ENCODE data around the gene CERS6. TPM values are rescaled to one million over a fixed set of nuclear protein-coding genes. Genes with fewer than 3 reads are reported as not detected.

The CERS6 gene
- polyA plus RNA-seq, 1 donor = 43.8 TPM

- H3K27me3 ChIP-seq (ENCODE audit: control insufficient read depth, insufficient read depth, low read length) = no peaks in the 10 kb centered on the region
- H3K4me1 ChIP-seq (ENCODE audit: control insufficient read depth, insufficient read depth, low read length) = no peaks in the 10 kb centered on the region
- no peak overlapping the region for H3K27ac ChIP-seq (ENCODE audit: low read length)
- no peaks in the 10 kb centered on the region for H3K9me3 ChIP-seq (ENCODE audit: control insufficient read depth, low read depth, low read length)
- no peaks in the 10 kb centered on the region for H3K36me3 ChIP-seq (ENCODE audit: control insufficient read depth, insufficient read depth, low read length)
- no peak for DNase-seq
- WGBS (ENCODE audit: insufficient coverage, low lambda C conversion rate) = 83% methylated on average over 1 of the region's 3 CpGs
- H3K4me3 ChIP-seq (ENCODE audit: low read length) = no peak overlapping the region
Measured at GRCh38 chr2:168428431-168428830, 27.6 kb upstream of the CERS6 start.

GRCh38 chr2:168429988-168430387 lies 26.1 kb upstream of the CERS6 start:
- WGBS (ENCODE audit: insufficient coverage, low lambda C conversion rate) = no CpG with 5 or more reads among the region's 6 CpGs
- Histone ChIP-seq H3K4me3 (ENCODE audit: low read length) (no peak overlapping the region), H3K4me1 (ENCODE audit: control insufficient read depth, insufficient read depth, low read length) (peaks cover 8% of the 10 kb centered on the region), H3K27ac (ENCODE audit: low read length) (no peak overlapping the region), H3K27me3 (ENCODE audit: control insufficient read depth, insufficient read depth, low read length) (no peaks in the 10 kb centered on the region), H3K36me3 (ENCODE audit: control insufficient read depth, insufficient read depth, low read length) (no peaks in the 10 kb centered on the region), H3K9me3 (ENCODE audit: control insufficient read depth, low read depth, low read length) (no peaks in the 10 kb centered on the region)
- DNase-seq = no peak

- no CpG with 5 or more reads among the region's 3 CpGs for WGBS (ENCODE audit: insufficient coverage, low lambda C conversion rate)
- DNase-seq = no peak
- H3K27me3 ChIP-seq (ENCODE audit: control insufficient read depth, insufficient read depth, low read length) = no peaks in the 10 kb centered on the region
Measured at GRCh38 chr2:168430431-168430830, 25.6 kb upstream of the CERS6 start.

GRCh38 chr2:168431301-168432024 lies 24.6 kb upstream of the CERS6 start:
- no peak overlapping the region for H3K4me3 ChIP-seq (ENCODE audit: low read length)
- WGBS (ENCODE audit: insufficient coverage, low lambda C conversion rate) = 89% methylated on average over 1 of the region's 1 CpG
- H3K27me3 ChIP-seq (ENCODE audit: control insufficient read depth, insufficient read depth, low read length) = no peaks in the 10 kb centered on the region
- H3K36me3 ChIP-seq (ENCODE audit: control insufficient read depth, insufficient read depth, low read length) = no peaks in the 10 kb centered on the region
- H3K27ac ChIP-seq (ENCODE audit: low read length) = no peak overlapping the region
- H3K9me3 ChIP-seq (ENCODE audit: control insufficient read depth, low read depth, low read length) = no peaks in the 10 kb centered on the region
- DNase-seq = no peak
- peaks cover 10% of the 10 kb centered on the region for H3K4me1 ChIP-seq (ENCODE audit: control insufficient read depth, insufficient read depth, low read length)

More at GRCh38 chr2:168430431-168430830, 25.6 kb upstream of the CERS6 start:
- H3K36me3 ChIP-seq (ENCODE audit: control insufficient read depth, insufficient read depth, low read length) = no peaks in the 10 kb centered on the region
- no peak overlapping the region for H3K4me3 ChIP-seq (ENCODE audit: low read length)
- peaks cover 10% of the 10 kb centered on the region for H3K4me1 ChIP-seq (ENCODE audit: control insufficient read depth, insufficient read depth, low read length)
- no peak overlapping the region for H3K27ac ChIP-seq (ENCODE audit: low read length)
- no peaks in the 10 kb centered on the region for H3K9me3 ChIP-seq (ENCODE audit: control insufficient read depth, low read depth, low read length)

- peaks cover 10% of the 10 kb centered on the region for H3K4me1 ChIP-seq (ENCODE audit: control insufficient read depth, insufficient read depth, low read length)
- H3K27ac ChIP-seq (ENCODE audit: low read length) = no peak overlapping the region
- no peaks in the 10 kb centered on the region for H3K27me3 ChIP-seq (ENCODE audit: control insufficient read depth, insufficient read depth, low read length)
- H3K4me3 ChIP-seq (ENCODE audit: low read length) = no peak overlapping the region
- DNase-seq = no peak
- no peaks in the 10 kb centered on the region for H3K9me3 ChIP-seq (ENCODE audit: control insufficient read depth, low read depth, low read length)
- no peaks in the 10 kb centered on the region for H3K36me3 ChIP-seq (ENCODE audit: control insufficient read depth, insufficient read depth, low read length)
- no CpG with 5 or more reads among the region's 3 CpGs for WGBS (ENCODE audit: insufficient coverage, low lambda C conversion rate)
Measured at GRCh38 chr2:168432100-168432499, 24.0 kb upstream of the CERS6 start.

GRCh38 chr2:168432565-168433186 lies 23.4 kb upstream of the CERS6 start:
- H3K4me1 ChIP-seq (ENCODE audit: control insufficient read depth, insufficient read depth, low read length) = peaks cover 10% of the 10 kb centered on the region
- no peak for DNase-seq
- H3K4me3 ChIP-seq (ENCODE audit: low read length) = no peak overlapping the region
- H3K27ac ChIP-seq (ENCODE audit: low read length) = no peak overlapping the region
- H3K36me3 ChIP-seq (ENCODE audit: control insufficient read depth, insufficient read depth, low read length) = no peaks in the 10 kb centered on the region
- WGBS (ENCODE audit: insufficient coverage, low lambda C conversion rate) = 100% methylated on average over 1 of the region's 3 CpGs
- H3K9me3 ChIP-seq (ENCODE audit: control insufficient read depth, low read depth, low read length) = no peaks in the 10 kb centered on the region
- no peaks in the 10 kb centered on the region for H3K27me3 ChIP-seq (ENCODE audit: control insufficient read depth, insufficient read depth, low read length)

- no peak overlapping the region for H3K4me3 ChIP-seq (ENCODE audit: low read length)
- no peaks in the 10 kb centered on the region for H3K36me3 ChIP-seq (ENCODE audit: control insufficient read depth, insufficient read depth, low read length)
- WGBS (ENCODE audit: insufficient coverage, low lambda C conversion rate) = no CpG with 5 or more reads among the region's 2 CpGs
- H3K9me3 ChIP-seq (ENCODE audit: control insufficient read depth, low read depth, low read length) = no peaks in the 10 kb centered on the region
- no peak overlapping the region for H3K27ac ChIP-seq (ENCODE audit: low read length)
- DNase-seq = no peak
- H3K27me3 ChIP-seq (ENCODE audit: control insufficient read depth, insufficient read depth, low read length) = no peaks in the 10 kb centered on the region
- peaks cover 10% of the 10 kb centered on the region for H3K4me1 ChIP-seq (ENCODE audit: control insufficient read depth, insufficient read depth, low read length)
Measured at GRCh38 chr2:168433527-168433926, 22.5 kb upstream of the CERS6 start.

- DNase-seq = peak; percentile 52 to 81
- Histone ChIP-seq H3K27me3 (ENCODE audit: control insufficient read depth, insufficient read depth, low read length) (no peaks in the 10 kb centered on the region), H3K4me1 (ENCODE audit: control insufficient read depth, insufficient read depth, low read length) (peaks cover 10% of the 10 kb centered on the region), H3K27ac (ENCODE audit: low read length) (no peak overlapping the region), H3K36me3 (ENCODE audit: control insufficient read depth, insufficient read depth, low read length) (no peaks in the 10 kb centered on the region), H3K9me3 (ENCODE audit: control insufficient read depth, low read depth, low read length) (no peaks in the 10 kb centered on the region), H3K4me3 (ENCODE audit: low read length) (no peak overlapping the region)
- WGBS (ENCODE audit: insufficient coverage, low lambda C conversion rate) = no CpG with 5 or more reads among the region's 2 CpGs
Measured at GRCh38 chr2:168434146-168434545, 21.9 kb upstream of the CERS6 start.

- H3K36me3 ChIP-seq (ENCODE audit: control insufficient read depth, insufficient read depth, low read length) = no peaks in the 10 kb centered on the region
- no peaks in the 10 kb centered on the region for H3K9me3 ChIP-seq (ENCODE audit: control insufficient read depth, low read depth, low read length)
- H3K4me3 ChIP-seq (ENCODE audit: low read length) = no peak overlapping the region
- no peaks in the 10 kb centered on the region for H3K27me3 ChIP-seq (ENCODE audit: control insufficient read depth, insufficient read depth, low read length)
- H3K27ac ChIP-seq (ENCODE audit: low read length) = no peak overlapping the region
- no peak for DNase-seq
- peaks cover 10% of the 10 kb centered on the region for H3K4me1 ChIP-seq (ENCODE audit: control insufficient read depth, insufficient read depth, low read length)
Measured at GRCh38 chr2:168436840-168437239, 19.2 kb upstream of the CERS6 start.

GRCh38 chr2:168438553-168438952 lies 17.5 kb upstream of the CERS6 start:
- Histone ChIP-seq H3K27me3 (ENCODE audit: control insufficient read depth, insufficient read depth, low read length) (no peaks in the 10 kb centered on the region), H3K4me3 (ENCODE audit: low read length) (no peak overlapping the region), H3K4me1 (ENCODE audit: control insufficient read depth, insufficient read depth, low read length) (peaks cover 10% of the 10 kb centered on the region), H3K27ac (ENCODE audit: low read length) (no peak overlapping the region), H3K9me3 (ENCODE audit: control insufficient read depth, low read depth, low read length) (no peaks in the 10 kb centered on the region), H3K36me3 (ENCODE audit: control insufficient read depth, insufficient read depth, low read length) (no peaks in the 10 kb centered on the region)
- no peak for DNase-seq
- WGBS (ENCODE audit: insufficient coverage, low lambda C conversion rate) = 100% methylated on average over 2 of the region's 6 CpGs

GRCh38 chr2:168439536-168439935 lies 16.5 kb upstream of the CERS6 start:
- Histone ChIP-seq H3K27ac (ENCODE audit: low read length) (no peak overlapping the region), H3K4me1 (ENCODE audit: control insufficient read depth, insufficient read depth, low read length) (peaks cover 5% of the 10 kb centered on the region), H3K36me3 (ENCODE audit: control insufficient read depth, insufficient read depth, low read length) (no peaks in the 10 kb centered on the region), H3K4me3 (ENCODE audit: low read length) (no peak overlapping the region), H3K27me3 (ENCODE audit: control insufficient read depth, insufficient read depth, low read length) (no peaks in the 10 kb centered on the region), H3K9me3 (ENCODE audit: control insufficient read depth, low read depth, low read length) (no peaks in the 10 kb centered on the region)
- DNase-seq = no peak
- no CpG with 5 or more reads among the region's 3 CpGs for WGBS (ENCODE audit: insufficient coverage, low lambda C conversion rate)

Measured in large intestine (tissue), 3 donors.